HL-60 (cell line): Measurements from ENCODE around the gene ANXA11.
"Not testable (repeated sequence)": the region's sequence is repeated elsewhere in the genome, so short reads cannot be mapped to it uniquely, and the experiment has no call there.

Experiments
- GABPA ChIP-seq: IDR thresholded peaks from 2 replicates; pipeline ENCODE4 v1.6.1; 2012; ENCODE audit warnings: low read depth
- POLR2AphosphoS5 ChIP-seq: IDR thresholded peaks from 2 replicates; pipeline ENCODE4 v1.6.1; 2012; ENCODE audit warnings: low read depth
- SPI1 ChIP-seq: IDR thresholded peaks from 2 replicates; pipeline ENCODE4 v1.6.1; 2012; ENCODE audit warnings: low read depth, mild to moderate bottlenecking, borderline replicate concordance
- TF ChIP-seq, protein P1 (sequence below): IDR thresholded peaks from one replicate; pipeline ENCODE4 v1.5.1; 2011; ENCODE audit warnings: low read length, control low read depth, inconsistent platforms; ENCODE audit not compliant: insufficient read depth
- TF ChIP-seq, protein P2 (sequence below): IDR thresholded peaks from 2 replicates; pipeline ENCODE4 v1.6.1; 2012; ENCODE audit warnings: low read depth; ENCODE audit not compliant: insufficient replicate concordance

DNA sequence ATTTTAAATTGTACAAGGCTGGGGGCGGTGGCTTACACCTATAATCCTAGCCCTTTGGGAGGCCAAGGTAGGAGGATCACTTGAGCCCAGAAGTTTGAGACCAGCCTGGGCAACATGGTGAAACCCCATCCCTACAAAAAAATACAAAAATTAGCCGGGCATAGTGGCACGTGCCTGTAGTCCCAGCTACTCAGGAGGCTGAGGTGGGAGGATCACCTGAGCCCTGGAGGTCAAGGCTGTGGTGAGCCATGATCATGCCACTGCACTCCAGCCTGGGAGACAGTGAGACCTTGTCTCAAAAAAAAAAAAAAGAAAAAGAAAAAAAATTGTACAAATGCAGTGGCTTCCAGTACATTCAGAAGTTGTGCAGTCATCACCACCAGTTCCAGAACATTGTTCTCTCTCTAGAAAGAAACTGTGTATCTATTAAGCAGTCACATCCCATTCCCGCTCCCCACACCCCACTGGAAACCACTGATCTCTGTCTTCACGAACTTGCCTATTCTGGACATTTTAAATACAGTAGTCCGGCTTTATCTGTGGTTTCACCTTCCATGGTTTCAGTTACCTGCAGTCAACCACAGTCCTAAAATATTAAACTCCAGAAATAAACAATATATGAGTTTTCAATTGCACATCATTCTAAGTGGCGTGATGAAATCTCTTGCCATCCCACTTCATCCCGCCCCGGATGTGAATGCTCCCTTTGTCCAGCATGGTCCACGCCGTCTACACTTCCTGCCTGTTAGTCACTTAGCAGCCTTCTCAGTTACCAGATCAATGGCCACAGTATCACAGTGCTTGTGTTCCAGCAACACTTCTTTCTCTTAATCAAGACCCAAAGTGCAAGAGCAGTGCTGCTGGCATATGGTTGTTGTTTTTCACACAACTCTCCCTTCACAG lies 59.7 kb downstream of the ANXA11 start:
- TF ChIP-seq POLR2AphosphoS5, result peak; percentile 67; the same call in 1 of the 2 replicates
- TF ChIP-seq, protein P1, sequence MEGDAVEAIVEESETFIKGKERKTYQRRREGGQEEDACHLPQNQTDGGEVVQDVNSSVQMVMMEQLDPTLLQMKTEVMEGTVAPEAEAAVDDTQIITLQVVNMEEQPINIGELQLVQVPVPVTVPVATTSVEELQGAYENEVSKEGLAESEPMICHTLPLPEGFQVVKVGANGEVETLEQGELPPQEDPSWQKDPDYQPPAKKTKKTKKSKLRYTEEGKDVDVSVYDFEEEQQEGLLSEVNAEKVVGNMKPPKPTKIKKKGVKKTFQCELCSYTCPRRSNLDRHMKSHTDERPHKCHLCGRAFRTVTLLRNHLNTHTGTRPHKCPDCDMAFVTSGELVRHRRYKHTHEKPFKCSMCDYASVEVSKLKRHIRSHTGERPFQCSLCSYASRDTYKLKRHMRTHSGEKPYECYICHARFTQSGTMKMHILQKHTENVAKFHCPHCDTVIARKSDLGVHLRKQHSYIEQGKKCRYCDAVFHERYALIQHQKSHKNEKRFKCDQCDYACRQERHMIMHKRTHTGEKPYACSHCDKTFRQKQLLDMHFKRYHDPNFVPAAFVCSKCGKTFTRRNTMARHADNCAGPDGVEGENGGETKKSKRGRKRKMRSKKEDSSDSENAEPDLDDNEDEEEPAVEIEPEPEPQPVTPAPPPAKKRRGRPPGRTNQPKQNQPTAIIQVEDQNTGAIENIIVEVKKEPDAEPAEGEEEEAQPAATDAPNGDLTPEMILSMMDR, result not testable (repeated sequence)
- not testable (repeated sequence) for TF ChIP-seq GABPA, SPI1
- TF ChIP-seq, protein P2, sequence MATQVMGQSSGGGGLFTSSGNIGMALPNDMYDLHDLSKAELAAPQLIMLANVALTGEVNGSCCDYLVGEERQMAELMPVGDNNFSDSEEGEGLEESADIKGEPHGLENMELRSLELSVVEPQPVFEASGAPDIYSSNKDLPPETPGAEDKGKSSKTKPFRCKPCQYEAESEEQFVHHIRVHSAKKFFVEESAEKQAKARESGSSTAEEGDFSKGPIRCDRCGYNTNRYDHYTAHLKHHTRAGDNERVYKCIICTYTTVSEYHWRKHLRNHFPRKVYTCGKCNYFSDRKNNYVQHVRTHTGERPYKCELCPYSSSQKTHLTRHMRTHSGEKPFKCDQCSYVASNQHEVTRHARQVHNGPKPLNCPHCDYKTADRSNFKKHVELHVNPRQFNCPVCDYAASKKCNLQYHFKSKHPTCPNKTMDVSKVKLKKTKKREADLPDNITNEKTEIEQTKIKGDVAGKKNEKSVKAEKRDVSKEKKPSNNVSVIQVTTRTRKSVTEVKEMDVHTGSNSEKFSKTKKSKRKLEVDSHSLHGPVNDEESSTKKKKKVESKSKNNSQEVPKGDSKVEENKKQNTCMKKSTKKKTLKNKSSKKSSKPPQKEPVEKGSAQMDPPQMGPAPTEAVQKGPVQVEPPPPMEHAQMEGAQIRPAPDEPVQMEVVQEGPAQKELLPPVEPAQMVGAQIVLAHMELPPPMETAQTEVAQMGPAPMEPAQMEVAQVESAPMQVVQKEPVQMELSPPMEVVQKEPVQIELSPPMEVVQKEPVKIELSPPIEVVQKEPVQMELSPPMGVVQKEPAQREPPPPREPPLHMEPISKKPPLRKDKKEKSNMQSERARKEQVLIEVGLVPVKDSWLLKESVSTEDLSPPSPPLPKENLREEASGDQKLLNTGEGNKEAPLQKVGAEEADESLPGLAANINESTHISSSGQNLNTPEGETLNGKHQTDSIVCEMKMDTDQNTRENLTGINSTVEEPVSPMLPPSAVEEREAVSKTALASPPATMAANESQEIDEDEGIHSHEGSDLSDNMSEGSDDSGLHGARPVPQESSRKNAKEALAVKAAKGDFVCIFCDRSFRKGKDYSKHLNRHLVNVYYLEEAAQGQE, result not testable (repeated sequence)
